ENCODE results near the gene SIVA1.

DNA sequence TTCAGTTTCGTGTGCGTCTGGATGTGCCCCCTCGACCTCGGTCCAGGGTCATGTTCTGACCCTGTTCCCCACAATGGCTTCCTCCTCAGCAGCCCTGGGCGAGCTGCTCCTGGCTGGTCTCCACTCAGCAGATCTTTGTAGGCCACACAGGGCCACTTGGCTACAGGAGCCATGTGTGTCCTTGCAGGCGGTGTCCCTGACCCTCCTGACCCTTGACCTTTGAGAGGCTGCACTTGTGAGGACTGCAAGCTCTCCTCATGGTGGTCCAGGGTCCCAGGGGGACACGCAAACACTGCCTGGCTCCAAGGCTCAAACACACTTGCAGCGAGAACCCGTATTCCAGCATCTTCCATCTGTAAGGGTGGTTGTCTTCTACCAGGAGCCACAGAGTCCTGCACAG lies 7.5 kb upstream of the SIVA1 start:
- TF ChIP-seq POLR2A (IDR thresholded peaks at IDR 0.05; ENCODE audit: low read length): no peak
- no peak for TF ChIP-seq GATA1 (IDR thresholded peaks at IDR 0.05; ENCODE audit: low read depth, low read length)

Measured in erythroblast (primary cell).